GM12892 (cell line): ENCODE data around the gene BPGM.

ENCODE experiments used
- DNase-seq: peaks from one replicate; pipeline ENCODE4 v3.0.0; 2011; ENCODE audit not compliant: insufficient read length
- FAIRE-seq: peaks from 2 replicates; lab custom pipeline; 2011; peaks lifted over from hg19 to GRCh38; lab: Jason Lieb, UNC
- POLR2A ChIP-seq: IDR thresholded peaks from 2 replicates; pipeline ENCODE4 v1.6.1; 2011; ENCODE audit warnings: low read depth, low read length, control low read depth
- POLR2AphosphoS5 ChIP-seq: IDR thresholded peaks from 2 replicates; pipeline ENCODE4 v1.6.1; 2011; ENCODE audit warnings: low read depth, low read length, control low read depth
- TAF1 ChIP-seq: IDR thresholded peaks from 2 replicates; pipeline ENCODE4 v1.6.1; 2011; ENCODE audit warnings: low read depth, mild to moderate bottlenecking, control low read depth, low read length, borderline replicate concordance

Gene BPGM

DNA sequence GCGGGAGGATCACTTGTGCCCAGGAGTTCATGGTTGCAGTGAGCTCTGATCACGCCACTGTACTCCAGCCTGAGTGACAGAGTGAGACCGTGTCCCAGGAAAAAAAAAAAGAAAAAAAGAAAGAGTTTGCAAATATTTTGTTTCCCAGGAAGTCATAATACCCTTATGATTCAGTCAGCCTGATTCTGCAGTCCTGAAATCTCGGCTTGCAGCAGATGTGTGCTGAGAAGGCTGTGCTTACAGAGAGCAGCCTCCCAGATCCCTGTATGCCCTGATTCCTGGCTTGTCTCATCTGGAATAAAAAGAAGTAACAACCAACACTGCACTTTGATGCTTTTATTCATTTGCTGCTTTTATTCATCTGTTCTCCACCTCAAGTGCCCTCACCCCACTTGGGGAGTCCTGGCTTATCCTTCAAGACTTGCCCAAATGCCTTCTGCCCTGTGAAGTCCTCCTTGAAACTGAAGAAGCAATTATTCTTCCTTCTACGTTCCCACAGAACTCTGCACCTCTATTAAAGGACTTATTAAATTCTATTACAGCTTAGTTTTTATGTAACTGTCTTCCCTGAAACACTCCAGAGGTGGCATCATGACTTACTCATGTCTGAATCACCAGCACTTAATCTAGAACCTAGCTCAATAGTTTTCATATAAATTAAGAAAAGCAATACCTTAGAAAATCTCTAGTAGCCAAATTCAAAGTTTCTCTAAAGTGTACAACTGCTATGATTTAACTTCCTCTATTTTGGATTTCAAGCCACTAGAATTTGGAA is 27.7 kb upstream of the BPGM start:
- TF ChIP-seq TAF1 = no peak
- no peak for TF ChIP-seq POLR2AphosphoS5
- no peak for TF ChIP-seq POLR2A
- DNase-seq (no peak), FAIRE-seq (no peak)

DNA sequence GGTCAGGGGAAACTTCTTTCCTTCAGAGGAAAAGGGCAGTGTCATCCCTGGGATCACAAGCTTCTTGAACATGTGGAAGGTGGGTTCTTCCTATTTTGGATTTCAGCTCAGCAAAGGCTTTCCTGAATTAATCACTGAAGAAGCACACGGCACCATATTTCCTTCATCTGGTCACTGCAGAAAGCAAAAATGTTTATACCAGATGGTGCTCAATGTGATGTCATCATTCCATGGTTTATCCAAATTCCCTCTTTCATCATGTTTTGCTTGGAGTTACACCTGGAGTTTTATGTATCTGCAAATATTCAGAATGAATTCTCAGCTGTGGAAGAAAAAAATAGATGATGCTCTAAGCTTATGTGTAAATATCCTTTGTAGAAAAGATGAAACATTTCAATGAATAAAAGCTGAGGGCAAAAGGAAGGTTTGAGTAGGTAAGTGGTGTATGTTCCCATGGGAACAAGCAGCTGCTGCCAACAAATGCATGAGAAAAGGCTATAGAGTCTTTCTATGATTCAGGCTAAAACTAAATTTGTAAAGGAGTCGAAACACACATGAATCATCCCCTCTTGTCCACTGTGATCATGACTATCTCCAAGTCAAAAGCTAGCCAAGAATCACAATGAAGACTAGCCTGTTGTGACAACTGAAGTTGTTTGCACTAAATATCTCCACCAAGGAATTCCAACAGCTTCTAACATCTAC is 26.9 kb upstream of the BPGM start:
- TF ChIP-seq POLR2A = no peak
- no peak for TF ChIP-seq POLR2AphosphoS5
- no peak for TF ChIP-seq TAF1
- no peak for DNase-seq
- no peak for FAIRE-seq

DNA sequence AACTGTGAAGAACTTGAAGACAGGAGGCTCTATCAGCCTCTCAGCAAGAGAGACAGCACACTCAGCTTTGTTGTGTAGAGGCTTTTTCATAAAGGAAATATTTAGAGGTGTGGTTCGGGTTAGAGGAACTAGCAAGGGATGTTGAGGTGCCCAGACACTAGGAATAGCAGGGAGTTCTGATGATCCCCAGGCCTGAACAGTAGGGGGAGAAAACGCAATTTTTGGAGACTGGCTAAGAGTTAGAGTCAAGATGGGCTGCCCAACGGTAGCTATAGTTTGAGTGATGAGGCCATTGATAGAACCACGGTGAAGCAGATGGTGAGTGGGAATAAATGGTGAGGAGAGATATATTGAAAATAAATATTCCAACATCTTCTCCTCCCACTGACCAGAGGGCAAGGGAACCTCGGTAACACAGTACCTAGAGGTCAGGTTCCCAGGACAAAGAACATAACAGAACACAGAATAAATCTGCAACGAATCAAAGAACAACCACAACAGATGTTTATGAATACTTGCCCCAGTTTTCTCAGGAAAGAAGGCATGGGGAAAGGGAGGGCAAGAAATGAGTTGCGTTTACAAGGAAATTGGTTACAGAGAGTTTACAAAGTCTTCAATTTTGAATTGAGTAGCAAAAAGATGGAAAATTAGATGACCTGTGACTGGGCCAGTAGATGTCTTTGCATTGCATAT is 24.2 kb upstream of the BPGM start:
- FAIRE-seq (no peak), DNase-seq (no peak)
- TF ChIP-seq TAF1 = no peak
- TF ChIP-seq POLR2AphosphoS5 = no peak
- TF ChIP-seq POLR2A = no peak

DNA sequence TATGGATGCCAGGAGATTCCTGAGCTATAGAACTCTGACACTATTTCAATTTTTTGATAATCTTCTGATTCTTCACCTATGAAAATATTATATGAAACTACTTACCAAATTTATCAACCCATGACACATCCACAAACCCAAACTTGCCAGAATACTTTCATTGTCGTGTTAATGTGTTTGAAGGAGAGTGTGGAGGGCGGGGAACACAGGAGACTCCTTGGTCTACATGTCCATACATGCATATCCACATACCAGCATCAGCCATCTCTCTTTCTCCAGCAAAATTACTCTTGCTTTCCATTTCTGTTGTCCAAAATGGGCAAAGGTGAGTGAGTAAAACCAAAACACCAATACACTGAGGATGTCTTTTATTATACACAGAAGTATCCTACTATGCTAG is 23.5 kb upstream of the BPGM start:
- TF ChIP-seq POLR2AphosphoS5 (no peak), POLR2A (no peak)
- FAIRE-seq (no peak), DNase-seq (no peak)

DNA sequence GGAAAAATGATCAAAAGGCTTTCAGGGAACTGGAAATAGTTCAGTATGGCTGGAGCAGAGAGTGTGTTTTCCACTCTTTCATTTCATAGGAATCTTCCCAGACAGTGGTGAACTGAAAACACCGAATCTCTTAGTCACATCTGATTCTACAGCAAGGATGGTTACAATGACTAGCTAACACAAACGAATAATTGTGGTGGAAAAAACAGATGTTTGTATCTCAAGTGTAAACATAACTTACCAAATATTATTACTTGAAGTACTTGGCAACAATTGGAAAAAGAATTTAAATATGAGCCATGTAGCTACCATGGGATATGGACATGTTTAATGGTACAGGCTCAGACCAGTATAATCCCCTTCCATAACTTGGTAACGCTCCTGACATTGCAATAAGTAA is 21.1 kb upstream of the BPGM start:
- FAIRE-seq (no peak), DNase-seq (no peak)
- TF ChIP-seq TAF1 (no peak), POLR2A (no peak), POLR2AphosphoS5 (no peak)

DNA sequence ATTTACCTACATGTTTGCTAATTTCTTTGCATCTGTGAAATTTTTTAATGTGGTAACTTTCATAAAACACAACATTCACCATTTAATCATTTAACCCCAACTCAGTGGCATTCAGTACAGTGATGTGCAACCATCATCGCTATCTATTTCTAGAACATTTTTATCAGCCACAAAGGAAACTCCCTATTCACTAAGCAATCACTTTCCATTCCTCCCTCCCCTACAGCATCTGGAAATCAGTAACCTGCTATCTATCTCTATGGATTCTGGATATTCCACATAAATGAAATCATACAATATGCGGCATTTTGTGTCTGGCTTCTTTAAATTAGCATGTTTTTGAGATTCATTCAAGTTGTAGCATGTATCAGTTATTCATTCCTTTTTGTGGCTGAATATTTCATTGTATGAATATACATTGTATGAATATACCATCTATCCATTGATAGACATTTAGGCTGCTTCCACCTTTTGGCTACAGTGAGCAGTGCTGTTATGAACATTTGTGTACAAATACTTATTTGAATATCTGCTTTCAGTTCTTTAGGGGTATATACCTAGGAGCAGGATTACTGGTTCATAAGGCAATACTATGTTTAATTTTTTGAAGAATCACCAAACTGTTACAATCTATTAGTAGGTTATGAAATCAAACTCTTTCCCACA is 19.4 kb upstream of the BPGM start:
- DNase-seq (no peak), FAIRE-seq (no peak)
- TF ChIP-seq POLR2AphosphoS5 (no peak), POLR2A (no peak), TAF1 (no peak)

DNA sequence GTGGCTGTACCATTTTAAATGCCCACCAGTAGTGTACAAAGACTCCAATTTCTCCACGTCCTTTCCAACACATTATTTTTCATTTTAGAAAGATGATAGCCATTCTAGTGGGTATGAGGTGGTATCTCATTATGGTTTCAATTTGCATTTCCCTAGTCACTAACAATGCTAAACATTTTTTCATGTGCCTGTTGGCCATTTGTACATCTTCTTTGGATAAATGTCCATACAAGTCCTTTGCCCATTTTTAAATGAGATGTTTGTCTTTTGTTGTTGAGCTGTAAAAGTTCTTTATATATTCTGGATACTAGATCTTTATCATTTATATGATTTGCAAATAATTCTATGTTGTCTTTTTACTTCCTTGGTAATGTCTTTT is 18.9 kb upstream of the BPGM start:
- DNase-seq (no peak), FAIRE-seq (peak; percentile 40)
- TF ChIP-seq POLR2A (no peak), POLR2AphosphoS5 (no peak), TAF1 (no peak)

DNA sequence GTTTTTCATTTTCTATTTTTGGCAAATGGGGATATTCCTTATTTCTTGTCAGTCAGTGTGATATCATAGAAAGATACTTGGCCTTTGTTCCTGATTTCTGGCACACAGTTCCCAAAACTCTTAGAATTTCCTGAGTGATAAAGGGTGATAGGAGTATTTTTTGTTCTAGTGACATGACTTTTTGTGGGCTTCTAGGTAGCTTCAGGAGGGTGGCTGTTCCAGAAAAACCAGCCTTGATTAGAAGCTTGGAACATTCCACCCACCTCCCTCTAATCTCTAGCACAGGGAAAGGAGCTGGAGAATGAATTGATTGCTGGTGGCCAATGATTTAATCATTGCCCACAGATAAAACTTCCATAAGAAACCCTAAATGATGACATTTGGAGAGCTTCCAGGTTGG is 17.2 kb upstream of the BPGM start:
- DNase-seq = no peak
- FAIRE-seq = no peak
- TF ChIP-seq POLR2A (no peak), POLR2AphosphoS5 (no peak), TAF1 (no peak)

DNA sequence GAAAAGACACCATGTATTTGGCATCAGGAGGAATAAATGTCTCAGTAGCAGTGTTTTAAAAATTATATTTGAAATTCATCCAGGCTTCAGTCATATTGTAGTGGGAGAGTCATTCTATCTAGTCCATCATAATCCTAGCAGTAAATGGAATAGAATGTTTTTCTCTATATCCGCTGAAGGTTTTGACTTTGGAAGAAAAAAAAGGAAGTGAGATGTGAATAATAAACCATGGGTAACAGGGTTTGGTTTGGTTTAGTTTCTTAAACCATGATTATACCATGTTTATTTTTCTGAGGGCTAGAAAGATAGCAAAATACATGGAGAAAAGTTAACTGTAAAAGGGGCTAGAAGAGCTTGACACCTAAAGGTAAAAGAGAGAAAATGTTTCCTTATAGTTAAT is 16.4 kb upstream of the BPGM start:
- no peak for FAIRE-seq
- no peak for DNase-seq
- TF ChIP-seq POLR2A = no peak
- no peak for TF ChIP-seq POLR2AphosphoS5

DNA sequence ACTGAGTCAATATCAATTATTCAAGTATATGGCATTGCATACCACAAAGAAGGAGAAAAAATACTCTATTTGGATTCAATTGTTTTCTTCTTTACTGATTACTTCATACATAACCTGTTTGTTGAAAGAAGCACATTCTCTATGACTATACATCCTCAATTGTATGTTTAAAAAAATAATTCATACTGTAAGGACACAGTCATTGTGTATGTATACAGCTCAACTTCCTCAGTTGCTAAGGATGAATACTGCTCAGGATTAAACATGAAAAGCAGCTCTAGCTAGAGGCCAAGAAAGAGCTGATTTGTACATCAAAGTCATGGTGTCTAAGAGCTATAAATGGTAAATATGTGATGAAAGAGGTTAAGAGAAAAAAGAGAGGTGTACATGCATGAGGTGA is 15.8 kb upstream of the BPGM start:
- FAIRE-seq (no peak), DNase-seq (no peak)
- no peak for TF ChIP-seq TAF1
- no peak for TF ChIP-seq POLR2A
- TF ChIP-seq POLR2AphosphoS5 = no peak

DNA sequence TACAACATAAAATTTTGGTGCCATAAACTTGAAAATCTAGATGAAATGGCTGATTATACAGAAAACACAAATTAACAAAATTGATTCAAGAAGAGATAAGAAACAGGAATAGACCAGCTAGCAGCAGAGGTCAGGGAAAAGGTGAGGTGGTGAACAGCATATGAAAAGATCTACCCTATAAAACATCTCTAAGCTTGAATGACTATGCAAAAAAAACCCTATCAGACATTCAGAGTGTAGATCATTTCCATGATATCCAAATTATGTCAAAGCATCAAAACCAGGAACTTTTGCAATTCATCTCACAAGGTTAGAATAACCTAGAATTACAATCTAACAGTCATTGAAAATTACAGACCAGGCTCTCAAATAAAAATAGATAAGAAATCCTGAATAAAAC is 14.6 kb upstream of the BPGM start:
- no peak for FAIRE-seq
- no peak for TF ChIP-seq TAF1
- TF ChIP-seq POLR2AphosphoS5 = no peak
- TF ChIP-seq POLR2A = no peak
- no peak for DNase-seq
